Measurements from ENCODE around the gene NELFA. TPM values are rescaled to one million over a fixed set of nuclear protein-coding genes. Genes with fewer than 3 reads are reported as not detected.

Gene NELFA
- total and polyA plus RNA-seq, 2 of the 13 experiments (the other 11 are each of a cell fraction or from before 2014, with no cell fraction given): 13.3 to 18.5 TPM

DNA sequence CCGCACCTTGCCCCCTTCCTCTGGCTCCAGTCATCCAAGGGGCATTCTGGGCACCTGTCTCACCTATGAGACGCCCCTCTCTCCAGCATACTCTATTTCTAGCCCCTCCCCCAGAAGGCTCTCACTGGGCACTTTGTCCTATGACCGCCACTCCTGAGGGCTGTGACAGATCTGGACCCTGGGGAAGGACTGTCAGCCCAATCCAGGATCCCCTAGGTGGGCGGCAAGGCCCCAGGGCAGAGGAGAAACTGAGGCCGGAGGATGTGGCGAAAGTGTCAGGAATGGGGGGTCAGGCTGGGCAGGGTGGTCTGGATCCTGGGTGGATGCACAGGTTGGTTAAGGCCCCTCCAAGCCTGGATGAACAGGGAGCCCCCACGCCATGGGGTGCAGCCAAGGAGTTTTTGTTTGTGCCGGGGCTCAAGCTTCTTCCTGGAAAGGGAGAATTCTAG, 34.2 kb upstream of the NELFA start:
- no peak overlapping the region for H2AFZ ChIP-seq (ENCODE audit: low read length)
- in situ Hi-C loops (cut with HindIII; ENCODE audit: extremely low pct_ligation_motif_present, low pct_unique_long_range_greater_than_20kb): no loop called here
- TF ChIP-seq ZNF619 (CRISPR knock-in tag; IDR thresholded peaks at IDR 0.05) (no peak), ZNF792 (CRISPR knock-in tag; IDR thresholded peaks at IDR 0.05) (no peak), PBX3 (CRISPR knock-in tag; IDR thresholded peaks at IDR 0.05; ENCODE audit: borderline replicate concordance) (no peak), SRSF9 (IDR thresholded peaks at IDR 0.05; ENCODE audit: borderline replicate concordance, insufficient read depth, low read depth, low read length, poor library complexity, severe bottlenecking) (no peak), HNRNPH1 (optimal IDR thresholded peaks at IDR 0.05; ENCODE audit: low read depth, low read length) (no peak), IKZF5 (CRISPR knock-in tag; IDR thresholded peaks at IDR 0.05) (no peak), SMAD1 (CRISPR knock-in tag; IDR thresholded peaks at IDR 0.05; ENCODE audit: borderline replicate concordance, low read depth) (no peak), ETV5 (CRISPR knock-in tag; IDR thresholded peaks at IDR 0.05; ENCODE audit: borderline replicate concordance) (no peak), SRSF4 (IDR thresholded peaks at IDR 0.05; ENCODE audit: low read depth, low read length, poor library complexity, severe bottlenecking) (no peak), MTA1 (CRISPR knock-in tag; IDR thresholded peaks at IDR 0.05; ENCODE audit: borderline replicate concordance) (no peak), ZSCAN25 (CRISPR knock-in tag; IDR thresholded peaks at IDR 0.05) (no peak), ZNF441 (CRISPR knock-in tag; IDR thresholded peaks at IDR 0.05; ENCODE audit: borderline replicate concordance) (no peak), REPIN1 (CRISPR knock-in tag; IDR thresholded peaks at IDR 0.05; ENCODE audit: borderline replicate concordance, low read depth) (no peak), ZNF138 (CRISPR knock-in tag; IDR thresholded peaks at IDR 0.05; ENCODE audit: low read depth) (no peak)
- TF ChIP-seq, protein P1, sequence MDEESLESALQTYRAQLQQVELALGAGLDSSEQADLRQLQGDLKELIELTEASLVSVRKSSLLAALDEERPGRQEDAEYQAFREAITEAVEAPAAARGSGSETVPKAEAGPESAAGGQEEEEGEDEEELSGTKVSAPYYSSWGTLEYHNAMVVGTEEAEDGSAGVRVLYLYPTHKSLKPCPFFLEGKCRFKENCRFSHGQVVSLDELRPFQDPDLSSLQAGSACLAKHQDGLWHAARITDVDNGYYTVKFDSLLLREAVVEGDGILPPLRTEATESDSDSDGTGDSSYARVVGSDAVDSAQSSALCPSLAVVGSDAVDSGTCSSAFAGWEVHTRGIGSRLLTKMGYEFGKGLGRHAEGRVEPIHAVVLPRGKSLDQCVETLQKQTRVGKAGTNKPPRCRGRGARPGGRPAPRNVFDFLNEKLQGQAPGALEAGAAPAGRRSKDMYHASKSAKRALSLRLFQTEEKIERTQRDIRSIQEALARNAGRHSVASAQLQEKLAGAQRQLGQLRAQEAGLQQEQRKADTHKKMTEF (CRISPR knock-in tag; IDR thresholded peaks at IDR 0.05): no peak
- TF ChIP-seq, protein P2, sequence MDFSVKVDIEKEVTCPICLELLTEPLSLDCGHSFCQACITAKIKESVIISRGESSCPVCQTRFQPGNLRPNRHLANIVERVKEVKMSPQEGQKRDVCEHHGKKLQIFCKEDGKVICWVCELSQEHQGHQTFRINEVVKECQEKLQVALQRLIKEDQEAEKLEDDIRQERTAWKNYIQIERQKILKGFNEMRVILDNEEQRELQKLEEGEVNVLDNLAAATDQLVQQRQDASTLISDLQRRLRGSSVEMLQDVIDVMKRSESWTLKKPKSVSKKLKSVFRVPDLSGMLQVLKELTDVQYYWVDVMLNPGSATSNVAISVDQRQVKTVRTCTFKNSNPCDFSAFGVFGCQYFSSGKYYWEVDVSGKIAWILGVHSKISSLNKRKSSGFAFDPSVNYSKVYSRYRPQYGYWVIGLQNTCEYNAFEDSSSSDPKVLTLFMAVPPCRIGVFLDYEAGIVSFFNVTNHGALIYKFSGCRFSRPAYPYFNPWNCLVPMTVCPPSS (IDR thresholded peaks at IDR 0.05): no peak
- ATAC-seq: no peak
- intact Hi-C loops (cut with micrococcal nuclease; ENCODE audit: unreplicated experiment): no loop called here
- no peaks in the 10 kb centered on the region for H3K79me2 ChIP-seq (ENCODE audit: insufficient read depth, low read length)
- H3K4me2 ChIP-seq (ENCODE audit: low read depth, low read length): peak overlapping the region; percentile 45; the same call in 1 of the 2 replicates
- H3K27me3 ChIP-seq (ENCODE audit: control insufficient read depth in 1 of 2, insufficient read depth in 2 of 2, low read length in 2 of 2): peaks cover 6 to 20% of the 10 kb centered on the region in 2 experiments
- no peak overlapping the region for H3K27ac ChIP-seq (ENCODE audit: extremely low read length, insufficient read depth, low read length)
- no peak for FAIRE-seq
- WGBS (ENCODE audit: low lambda C conversion rate): 82% methylated on average over 8 of the region's 8 CpGs
- no peaks in the 10 kb centered on the region for H4K20me1 ChIP-seq (ENCODE audit: insufficient read depth, low read length)
- ChIA-PET POLR2A (no interaction called here), CTCF (ENCODE audit: low intra/inter-chr PET ratio, low total read pairs) (no interaction called here)
- H3K36me3 ChIP-seq (replicated peaks in 1 of 2; ENCODE audit: control insufficient read depth in 1 of 2, insufficient read depth in 2 of 2, low read length in 2 of 2): no peaks in the 10 kb centered on the region
- peaks cover 6% of the 10 kb centered on the region for H3K4me1 ChIP-seq (ENCODE audit: insufficient read depth, low read length)
- no TSS peak for BruUV-seq (replicated peaks)
- no peak for DNase-seq (ENCODE audit: low spot score)
- H3K4me3 ChIP-seq (replicated peaks in 1 of 3; ENCODE audit: insufficient read depth in 1 of 3, low read depth in 2 of 3, low read length in 3 of 3): peak overlapping the region in 1 of 3 experiments; percentile 80; a peak in 1 of 6 replicates
- H3K9me3 ChIP-seq (ENCODE audit: low read length): no peaks in the 10 kb centered on the region
- no peak overlapping the region for H3K9ac ChIP-seq (ENCODE audit: insufficient read depth, low read depth, low read length)
